SHP77 (cell line): ENCODE results near the gene LPCAT2.

ENCODE experiments used
- DNase-seq, 2 experiments: peaks; one replicate each; lab custom pipeline; 2025; lab: John Stamatoyannopoulos, UW

Gene LPCAT2

GRCh38 chr16:55555436-55555835 is 46.6 kb downstream of the LPCAT2 start:
- no peak for DNase-seq

GRCh38 chr16:55557186-55557585 is 48.3 kb downstream of the LPCAT2 start:
- no peak for DNase-seq

- DNase-seq: no peak
These were observed 50.4 kb downstream of the LPCAT2 start for GRCh38 chr16:55559233-55559632.

GRCh38 chr16:55559933-55560516 is 51.2 kb downstream of the LPCAT2 start:
- DNase-seq: no peak

- DNase-seq: no peak
These were observed 52.5 kb downstream of the LPCAT2 start for GRCh38 chr16:55561319-55561848.

GRCh38 chr16:55562936-55563335 is 54.1 kb downstream of the LPCAT2 start:
- DNase-seq: no peak

GRCh38 chr16:55563797-55564196 is 54.9 kb downstream of the LPCAT2 start:
- no peak for DNase-seq

- DNase-seq: no peak
These were observed 56.2 kb downstream of the LPCAT2 start for GRCh38 chr16:55565086-55565485.

GRCh38 chr16:55566432-55567175 is 57.7 kb downstream of the LPCAT2 start, which contains the start of gene CAPNS2:
Gene CAPNS2 (plus strand): TSS chr16:55566684. CDS start chr16:55566757, 73 bp downstream.
- DNase-seq: no peak

- DNase-seq: no peak
These were observed 58.5 kb downstream of the LPCAT2 start for GRCh38 chr16:55567382-55567781.

GRCh38 chr16:55568207-55568606 is 59.3 kb downstream of the LPCAT2 start:
- DNase-seq: no peak

- no peak for DNase-seq
These were observed 60.2 kb downstream of the LPCAT2 start for GRCh38 chr16:55569025-55569424.

- DNase-seq: no peak
These were observed 61.3 kb downstream of the LPCAT2 start for GRCh38 chr16:55570159-55570558.

GRCh38 chr16:55571191-55571897 is 62.5 kb downstream of the LPCAT2 start:
- DNase-seq: no peak

GRCh38 chr16:55572439-55572838 is 63.6 kb downstream of the LPCAT2 start:
- no peak for DNase-seq

GRCh38 chr16:55574811-55575210 is 65.9 kb downstream of the LPCAT2 start:
- DNase-seq: no peak

- no peak for DNase-seq
These were observed 66.6 kb downstream of the LPCAT2 start for GRCh38 chr16:55575496-55575895.

- DNase-seq: no peak
These were observed 67.5 kb downstream of the LPCAT2 start for GRCh38 chr16:55576384-55576783.

GRCh38 chr16:55577887-55578286 is 69.0 kb downstream of the LPCAT2 start:
- DNase-seq: no peak

- no peak for DNase-seq
These were observed 76.8 kb downstream of the LPCAT2 start for GRCh38 chr16:55585631-55586030.

- DNase-seq: no peak
These were observed 79.9 kb downstream of the LPCAT2 start for GRCh38 chr16:55588799-55589198.

- no peak for DNase-seq
These were observed 83.4 kb downstream of the LPCAT2 start for GRCh38 chr16:55592306-55592705.

GRCh38 chr16:55597928-55598327 is 89.1 kb downstream of the LPCAT2 start:
- DNase-seq: no peak
